Suprapubic skin (tissue), 4 donors: ENCODE data around the gene GPATCH1. TPM values are rescaled to one million over a fixed set of nuclear protein-coding genes. Genes with fewer than 3 reads are reported as not detected.

Source experiments
- DNase-seq, 2 donors: peaks; one replicate each; pipeline ENCODE4 v3.0.0-alpha.2; 2019; ENCODE audit warnings: low spot score in 2 of 2
- H3K27ac ChIP-seq: fragments of 200-600 bp; sonication (generic); one replicate; pipeline ENCODE4 v1.5.1; 2019
- H3K27me3 ChIP-seq: fragments of 200-600 bp; sonication (generic); one replicate; pipeline ENCODE4 v1.5.1; 2019
- H3K36me3 ChIP-seq: fragments of 200-600 bp; sonication (generic); one replicate; pipeline ENCODE4 v1.5.1; 2019
- H3K4me1 ChIP-seq: fragments of 200-600 bp; sonication (generic); one replicate; pipeline ENCODE4 v1.5.1; 2019
- H3K4me3 ChIP-seq: fragments of 200-600 bp; sonication (generic); one replicate; pipeline ENCODE4 v1.5.1; 2019; ENCODE audit warnings: mild to moderate bottlenecking
- H3K9me3 ChIP-seq: fragments of 200-600 bp; sonication (generic); one replicate; pipeline ENCODE4 v1.5.1; 2019
- EP300 ChIP-seq: sonication (generic); formaldehyde crosslinking; IDR thresholded peaks from one replicate; pipeline ENCODE4 v1.6.1; 2017; ENCODE audit warnings: antibody characterized with exemption
- POLR2A ChIP-seq, 2 donors: fragments of 450-650 bp; IDR thresholded peaks; one replicate each; pipeline ENCODE4 v1.6.1; 2017; ENCODE audit warnings: antibody characterized with exemption in 2 of 2, mild to moderate bottlenecking in 2 of 2, moderate library complexity in 2 of 2
- POLR2AphosphoS5 ChIP-seq, 3 donors: sonication (generic); formaldehyde crosslinking; IDR thresholded peaks; one replicate each; pipeline ENCODE4 v1.6.1; 2017; ENCODE audit warnings: antibody characterized with exemption in 3 of 3
- WGBS: methylation state at CpG from one replicate; pipeline ENCODE4 v1.1.5; 2018; 5-methylcytosine and 5-hydroxymethylcytosine counted together
- total RNA-seq, 4 donors: library from RNA; depleted of rRNA; stranded (reverse); fragments of >200 nt; gene quantifications; one replicate each; pipeline ENCODE4 v1.1.0, GENCODE V29; 2016
- TF ChIP-seq, protein P1 (sequence below), 2 donors: fragments of 200-600 bp in 1 of 2; fragments of 450-650 bp in 1 of 2; sonication (generic) in 1 of 2; IDR thresholded peaks; one replicate each; pipeline ENCODE4 v1.5.1; 2016 to 2019; ENCODE audit warnings: antibody characterized with exemption in 2 of 2, mild to moderate bottlenecking in 1 of 2, moderate library complexity in 1 of 2

GPATCH1 gene
- total RNA-seq, 4 donors from 2014 or later = 8.0 to 29.3 (median 14.3) TPM

DNA sequence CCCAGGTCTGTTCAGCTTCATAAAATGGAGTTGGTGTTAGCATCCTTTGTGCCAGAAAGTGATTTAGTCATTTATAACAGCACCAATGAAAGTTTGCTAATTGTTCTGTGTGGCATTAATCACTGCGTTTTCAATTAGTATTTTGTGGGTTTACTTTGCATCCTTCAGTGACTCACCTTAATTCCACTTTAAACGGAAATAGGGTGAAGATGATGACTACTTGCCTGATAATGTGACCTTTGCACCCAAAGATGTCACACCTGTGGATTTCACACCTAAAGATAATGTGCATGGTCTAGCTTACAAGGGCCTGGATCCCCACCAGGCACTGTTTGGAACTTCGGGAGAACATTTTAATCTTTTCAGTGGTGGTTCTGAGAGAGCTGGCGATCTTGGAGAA lies 15.0 kb downstream of the GPATCH1 start:
- no peak for TF ChIP-seq POLR2AphosphoS5 (IDR thresholded peaks at IDR 0.05)
- TF ChIP-seq EP300 = no peak
- TF ChIP-seq, protein P1, sequence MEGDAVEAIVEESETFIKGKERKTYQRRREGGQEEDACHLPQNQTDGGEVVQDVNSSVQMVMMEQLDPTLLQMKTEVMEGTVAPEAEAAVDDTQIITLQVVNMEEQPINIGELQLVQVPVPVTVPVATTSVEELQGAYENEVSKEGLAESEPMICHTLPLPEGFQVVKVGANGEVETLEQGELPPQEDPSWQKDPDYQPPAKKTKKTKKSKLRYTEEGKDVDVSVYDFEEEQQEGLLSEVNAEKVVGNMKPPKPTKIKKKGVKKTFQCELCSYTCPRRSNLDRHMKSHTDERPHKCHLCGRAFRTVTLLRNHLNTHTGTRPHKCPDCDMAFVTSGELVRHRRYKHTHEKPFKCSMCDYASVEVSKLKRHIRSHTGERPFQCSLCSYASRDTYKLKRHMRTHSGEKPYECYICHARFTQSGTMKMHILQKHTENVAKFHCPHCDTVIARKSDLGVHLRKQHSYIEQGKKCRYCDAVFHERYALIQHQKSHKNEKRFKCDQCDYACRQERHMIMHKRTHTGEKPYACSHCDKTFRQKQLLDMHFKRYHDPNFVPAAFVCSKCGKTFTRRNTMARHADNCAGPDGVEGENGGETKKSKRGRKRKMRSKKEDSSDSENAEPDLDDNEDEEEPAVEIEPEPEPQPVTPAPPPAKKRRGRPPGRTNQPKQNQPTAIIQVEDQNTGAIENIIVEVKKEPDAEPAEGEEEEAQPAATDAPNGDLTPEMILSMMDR (IDR thresholded peaks at IDR 0.05) = no peak
- TF ChIP-seq POLR2A (IDR thresholded peaks at IDR 0.05) = no peak
- Histone ChIP-seq H3K27me3 (no peaks in the 10 kb centered on the region), H3K4me1 (no peaks in the 10 kb centered on the region), H3K4me3 (no peak overlapping the region), H3K36me3 (peaks cover 84% of the 10 kb centered on the region), H3K27ac (no peak overlapping the region), H3K9me3 (no peaks in the 10 kb centered on the region)
- no peak for DNase-seq
- 91% methylated on average over 4 of the region's 4 CpGs for WGBS

DNA sequence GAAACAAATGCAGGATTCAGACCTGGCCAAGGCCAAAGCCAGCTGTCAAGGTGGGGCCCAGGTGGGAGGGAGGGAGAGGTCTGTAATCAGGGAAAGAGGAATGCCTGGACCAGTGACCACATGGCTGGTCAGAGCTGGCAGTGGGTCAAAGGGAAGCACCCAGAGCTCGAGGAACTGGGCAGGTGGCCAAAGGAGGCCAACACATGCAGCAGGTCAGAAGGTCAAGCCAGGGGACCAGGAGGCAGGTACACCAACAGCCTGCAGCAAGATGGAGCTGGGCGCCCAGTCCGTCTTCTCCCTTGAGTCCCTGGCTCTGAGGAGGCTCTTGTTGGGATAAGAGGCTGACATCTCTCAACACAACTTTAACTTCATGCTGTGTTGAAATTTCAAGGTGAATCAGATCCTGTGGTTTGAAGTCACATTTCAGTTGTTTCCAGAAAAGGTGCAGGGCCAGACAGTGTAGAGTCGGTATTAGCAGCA lies 17.1 kb downstream of the GPATCH1 start:
- Histone ChIP-seq H3K27me3 (no peaks in the 10 kb centered on the region), H3K4me1 (no peaks in the 10 kb centered on the region), H3K27ac (no peak overlapping the region), H3K4me3 (no peak overlapping the region), H3K9me3 (no peaks in the 10 kb centered on the region), H3K36me3 (peaks cover 82% of the 10 kb centered on the region)
- WGBS = 79% methylated on average over 4 of the region's 4 CpGs
- no peak for DNase-seq
- TF ChIP-seq EP300 = no peak
- no peak for TF ChIP-seq POLR2A (IDR thresholded peaks at IDR 0.05)
- TF ChIP-seq, protein P1 (IDR thresholded peaks at IDR 0.05) = no peak
- no peak for TF ChIP-seq POLR2AphosphoS5 (IDR thresholded peaks at IDR 0.05)

DNA sequence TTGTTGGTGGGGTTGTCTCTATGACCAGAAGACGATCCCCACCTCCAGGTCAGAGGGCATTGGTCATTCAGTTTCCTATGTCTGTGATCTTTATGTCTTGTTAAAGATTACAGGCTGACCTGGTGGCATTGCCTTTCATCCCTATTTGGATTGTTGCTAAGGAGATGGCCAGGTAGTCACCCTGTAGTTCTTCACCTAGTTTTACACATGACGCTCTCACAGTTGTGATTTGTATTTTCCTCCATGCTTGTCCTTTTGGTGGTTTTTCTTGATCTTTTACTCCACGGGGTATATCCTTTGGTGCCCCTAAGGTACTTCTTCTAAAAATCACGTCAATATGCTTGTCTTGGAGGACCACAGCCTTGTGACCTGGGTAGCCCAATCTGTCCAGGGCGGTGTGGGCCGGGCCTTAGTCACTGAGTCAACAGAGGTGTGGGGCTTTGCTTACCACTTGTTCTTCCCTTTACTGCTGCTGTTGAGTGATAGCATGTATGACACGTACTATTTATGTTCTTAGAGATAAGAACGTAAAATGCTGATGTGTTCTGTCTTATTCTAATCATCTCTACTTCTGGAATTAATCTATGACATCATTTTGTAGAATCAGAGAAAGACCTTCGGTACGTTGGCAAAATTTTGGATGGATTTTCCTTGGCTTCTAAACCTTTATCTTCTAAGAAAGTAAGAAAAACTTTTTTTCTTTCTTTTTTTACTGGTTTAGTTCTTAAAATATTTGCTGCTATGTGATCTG lies 20.1 kb downstream of the GPATCH1 start:
- Histone ChIP-seq H3K9me3 (no peaks in the 10 kb centered on the region), H3K4me3 (no peak overlapping the region), H3K4me1 (no peaks in the 10 kb centered on the region), H3K27me3 (no peaks in the 10 kb centered on the region), H3K36me3 (peaks cover 68% of the 10 kb centered on the region), H3K27ac (no peak overlapping the region)
- no peak for DNase-seq
- WGBS = 95% methylated on average over 10 of the region's 10 CpGs
- TF ChIP-seq, protein P1 (IDR thresholded peaks at IDR 0.05) = no peak
- no peak for TF ChIP-seq POLR2AphosphoS5 (IDR thresholded peaks at IDR 0.05)
- TF ChIP-seq EP300 = no peak
- TF ChIP-seq POLR2A (IDR thresholded peaks at IDR 0.05) = no peak

DNA sequence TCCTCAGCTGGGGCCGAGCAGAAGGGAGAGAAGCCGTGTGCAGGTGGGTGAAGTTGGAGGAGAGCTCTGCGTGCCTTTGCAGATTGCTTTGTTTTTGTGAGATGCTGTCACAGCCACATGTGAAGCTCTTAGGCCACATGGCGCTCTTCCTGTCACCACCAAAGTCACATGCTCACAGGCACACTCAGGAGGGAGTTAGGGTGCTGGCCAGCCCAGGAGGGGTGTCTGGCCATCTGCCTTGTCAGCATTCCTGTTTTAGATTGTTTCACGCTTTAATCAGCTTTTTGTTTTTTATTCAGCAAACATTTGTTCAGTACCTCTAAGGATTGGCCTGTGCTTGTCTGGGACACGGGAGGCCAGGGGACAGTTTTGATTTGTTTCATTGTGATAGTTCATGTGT lies 21.9 kb downstream of the GPATCH1 start:
- Histone ChIP-seq H3K27me3 (no peaks in the 10 kb centered on the region), H3K4me3 (no peak overlapping the region), H3K36me3 (peaks cover 71% of the 10 kb centered on the region), H3K4me1 (no peaks in the 10 kb centered on the region), H3K9me3 (no peaks in the 10 kb centered on the region), H3K27ac (no peak overlapping the region)
- no peak for DNase-seq
- 90% methylated on average over 6 of the region's 6 CpGs for WGBS
- TF ChIP-seq POLR2AphosphoS5 (IDR thresholded peaks at IDR 0.05) = no peak

DNA sequence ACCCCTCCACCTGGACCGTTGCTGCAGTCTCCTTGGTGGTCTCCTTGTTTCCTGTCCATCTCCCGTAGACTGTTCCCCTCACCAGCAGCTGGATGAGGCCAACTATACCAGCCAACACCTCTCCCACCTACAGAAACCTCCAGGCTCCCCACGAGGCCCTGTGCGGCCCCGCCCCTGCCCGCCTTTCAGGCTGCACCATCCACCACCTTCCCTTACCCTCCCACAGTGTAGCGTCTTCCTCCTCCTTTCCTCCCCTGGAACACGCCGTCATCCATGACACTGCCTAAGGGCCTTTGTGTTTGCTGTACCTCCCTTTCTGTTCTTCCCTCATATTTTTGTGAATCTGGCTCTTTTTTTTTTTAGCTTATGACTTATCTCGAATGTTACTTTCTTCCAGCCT lies 27.2 kb downstream of the GPATCH1 start:
- H3K4me1 ChIP-seq = no peaks in the 10 kb centered on the region
- no peak for DNase-seq
- no peak overlapping the region for H3K4me3 ChIP-seq
- no peak overlapping the region for H3K27ac ChIP-seq
- WGBS = 92% methylated on average over 10 of the region's 10 CpGs
- no peak for TF ChIP-seq POLR2AphosphoS5 (IDR thresholded peaks at IDR 0.05)
- no peak for TF ChIP-seq EP300
- TF ChIP-seq POLR2A (IDR thresholded peaks at IDR 0.05) = no peak
- TF ChIP-seq, protein P1 (IDR thresholded peaks at IDR 0.05) = no peak
- peaks cover 83% of the 10 kb centered on the region for H3K36me3 ChIP-seq
- H3K9me3 ChIP-seq = no peaks in the 10 kb centered on the region
- no peaks in the 10 kb centered on the region for H3K27me3 ChIP-seq
